Lung (tissue), 12 donors: ENCODE data around the gene FRMD4A. TPM values are rescaled to one million over a fixed set of nuclear protein-coding genes. Genes with fewer than 3 reads are reported as not detected.

Experiments used
- ATAC-seq: fragments of 200-7000 bp; cut with Tn5 transposase; one replicate; pipeline ENCODE4 v1.9.1; 2020; ENCODE audit warnings: moderate number of reproducible peaks; ENCODE audit not compliant: insufficient read depth, low FRiP score
- DNase-seq, 3 donors: peaks; one replicate each; pipeline ENCODE4 v3.0.0-alpha.2; 2013 to 2017
- H3K27ac ChIP-seq, 2 donors: one replicate each; pipeline ENCODE4 v1.5.1; 2013; ENCODE audit warnings: mild to moderate bottlenecking in 2 of 2, moderate library complexity in 2 of 2, control low read depth in 1 of 2, inconsistent platforms in 1 of 2, low read depth in 1 of 2, low read length in 1 of 2
- H3K27me3 ChIP-seq, 3 donors: one replicate each; pipeline ENCODE4 v1.5.1; 2013; ENCODE audit warnings: low read length in 2 of 3; ENCODE audit not compliant: control insufficient read depth in 3 of 3, insufficient read depth in 3 of 3
- H3K36me3 ChIP-seq, 4 donors: one replicate each; pipeline ENCODE4 v1.5.1; 2013; ENCODE audit warnings: low read length in 4 of 4, mild to moderate bottlenecking in 1 of 4, moderate library complexity in 1 of 4; ENCODE audit not compliant: control insufficient read depth in 4 of 4, insufficient read depth in 4 of 4
- H3K4me1 ChIP-seq, 5 donors: one replicate each; pipeline ENCODE4 v1.5.1; 2013; ENCODE audit warnings: low read length in 5 of 5, mild to moderate bottlenecking in 2 of 5, moderate library complexity in 1 of 5; ENCODE audit not compliant: control insufficient read depth in 5 of 5, insufficient read depth in 5 of 5
- H3K4me3 ChIP-seq: one replicate; pipeline ENCODE4 v1.5.1; 2013; ENCODE audit warnings: mild to moderate bottlenecking, control low read depth, moderate library complexity
- H3K9ac ChIP-seq, 2 donors: one replicate each; pipeline ENCODE4 v1.5.1; 2013; ENCODE audit warnings: low read length in 2 of 2, control low read depth in 1 of 2; ENCODE audit not compliant: insufficient read depth in 1 of 2
- H3K9me3 ChIP-seq, 4 donors: one replicate each; pipeline ENCODE4 v1.5.1; 2013; ENCODE audit warnings: low read length in 3 of 4, mild to moderate bottlenecking in 1 of 4, moderate library complexity in 1 of 4; ENCODE audit not compliant: control insufficient read depth in 4 of 4, insufficient read depth in 3 of 4
- WGBS, 2 donors: extraction: QIAGEN DNeasy Blood & Tissue Kit; methylation state at CpG; one replicate each; pipeline ENCODE4 v1.1.7; 2013; 5-methylcytosine and 5-hydroxymethylcytosine counted together
- polyA plus RNA-seq, 2 donors: library from polyadenylated mRNA; stranded (reverse); fragments of 200-250 nt; gene quantifications; one replicate each; pipeline ENCODE4 v1.2.1, GENCODE V29; 2013
- total RNA-seq, 2 donors: library from RNA; depleted of rRNA in 1 of 2; stranded (reverse); fragments of >200 nt in 1 of 2; gene quantifications; one replicate each; pipeline ENCODE4 v1.2.1, GENCODE V29; 2014 to 2021
- TF ChIP-seq, protein P1 (sequence below): IDR thresholded peaks from 2 replicates; pipeline ENCODE4 v1.5.1; 2012; ENCODE audit warnings: mild to moderate bottlenecking; ENCODE audit errors: control extremely low read depth, extremely low read depth
- donor health status: control.
- donor health status: control.
- donor health status: Bipolar disorder and iron deficiency.
- donor health status: healthy.
- donor health status: DM: yes; HTN: yes; CAD: no.

Gene FRMD4A
- total and polyA plus RNA-seq, 4 donors = 12.0 to 64.5 (median 29.3) TPM

DNA sequence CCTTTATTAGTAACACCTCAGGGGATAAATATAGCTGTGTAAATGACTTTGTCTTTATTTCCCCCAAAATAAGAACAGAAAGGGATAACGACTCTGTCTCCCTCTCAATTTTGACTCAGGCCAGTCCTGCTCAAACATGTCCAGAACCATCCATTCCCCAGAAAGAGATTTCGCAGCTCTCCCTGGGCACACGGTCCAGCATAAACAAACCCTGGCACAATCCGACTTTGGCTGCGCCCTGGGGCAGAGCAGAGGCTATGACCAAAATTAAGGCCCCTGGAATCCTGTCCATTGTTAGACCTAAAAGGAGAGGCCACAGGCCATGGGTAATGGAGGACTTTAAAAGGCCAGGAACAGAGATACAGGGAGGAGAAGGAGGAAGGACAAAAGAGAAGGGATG lies 644.8 kb downstream of the FRMD4A start:
- no peak overlapping the region for H3K4me3 ChIP-seq

DNA sequence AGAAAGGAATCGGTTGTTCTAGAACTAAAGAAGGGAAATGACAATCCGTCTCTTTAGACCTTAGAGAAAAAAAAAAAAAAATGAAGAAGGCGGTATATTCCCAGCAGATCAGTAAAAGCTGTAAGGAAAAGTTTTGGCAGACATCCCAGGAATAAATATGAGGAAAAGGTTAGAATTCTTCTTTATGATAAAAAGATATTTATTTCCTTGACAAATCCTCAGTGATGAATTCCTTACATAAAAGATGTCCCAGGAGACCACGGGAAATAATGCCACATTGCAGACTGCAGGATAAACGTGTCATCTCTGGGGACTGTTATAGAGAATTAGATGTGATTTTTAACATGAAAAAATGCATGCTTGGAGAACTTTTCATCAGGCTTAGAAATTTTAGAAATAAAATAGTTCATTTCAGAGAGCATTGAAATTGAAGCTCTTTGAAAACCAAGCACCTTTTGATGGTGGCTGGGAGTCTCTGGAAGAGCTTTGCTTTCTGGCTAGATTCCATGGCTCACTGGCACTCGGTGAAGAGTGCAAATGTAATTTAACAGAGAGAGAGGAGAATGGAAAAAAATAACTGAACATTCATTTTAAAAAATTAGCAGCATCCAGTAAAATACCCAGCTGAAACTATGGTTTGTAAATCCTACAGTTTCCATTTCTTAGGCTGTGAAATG lies 645.8 kb downstream of the FRMD4A start:
- Histone ChIP-seq H3K27ac (peak overlapping the region; percentile 32 to 91), H3K4me3 (no peak overlapping the region), H3K9me3 (no peaks in the 10 kb centered on the region), H3K27me3 (no peaks in the 10 kb centered on the region), H3K9ac (peak overlapping the region in 1 of 2 donors; percentile 50), H3K36me3 (peaks cover 4 to 5% (median 4%) of the 10 kb centered on the region in 4 donors), H3K4me1 (peaks cover 4 to 23% (median 21%) of the 10 kb centered on the region in 5 donors)
- no peak for ATAC-seq
- TF ChIP-seq, protein P1, sequence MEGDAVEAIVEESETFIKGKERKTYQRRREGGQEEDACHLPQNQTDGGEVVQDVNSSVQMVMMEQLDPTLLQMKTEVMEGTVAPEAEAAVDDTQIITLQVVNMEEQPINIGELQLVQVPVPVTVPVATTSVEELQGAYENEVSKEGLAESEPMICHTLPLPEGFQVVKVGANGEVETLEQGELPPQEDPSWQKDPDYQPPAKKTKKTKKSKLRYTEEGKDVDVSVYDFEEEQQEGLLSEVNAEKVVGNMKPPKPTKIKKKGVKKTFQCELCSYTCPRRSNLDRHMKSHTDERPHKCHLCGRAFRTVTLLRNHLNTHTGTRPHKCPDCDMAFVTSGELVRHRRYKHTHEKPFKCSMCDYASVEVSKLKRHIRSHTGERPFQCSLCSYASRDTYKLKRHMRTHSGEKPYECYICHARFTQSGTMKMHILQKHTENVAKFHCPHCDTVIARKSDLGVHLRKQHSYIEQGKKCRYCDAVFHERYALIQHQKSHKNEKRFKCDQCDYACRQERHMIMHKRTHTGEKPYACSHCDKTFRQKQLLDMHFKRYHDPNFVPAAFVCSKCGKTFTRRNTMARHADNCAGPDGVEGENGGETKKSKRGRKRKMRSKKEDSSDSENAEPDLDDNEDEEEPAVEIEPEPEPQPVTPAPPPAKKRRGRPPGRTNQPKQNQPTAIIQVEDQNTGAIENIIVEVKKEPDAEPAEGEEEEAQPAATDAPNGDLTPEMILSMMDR = no peak
- peak in 1 of 3 donors; percentile 54 for DNase-seq
- 47 to 63% methylated on average over 6 of the region's 6 CpGs for WGBS, 2 donors

More for the DNA sequence above, 644.8 kb downstream of the FRMD4A start:
- WGBS, 2 donors = 59 to 76% methylated on average over 5 of the region's 5 CpGs
- no peak for ATAC-seq
- DNase-seq = no peak
- H3K9me3 ChIP-seq = no peaks in the 10 kb centered on the region
- H3K36me3 ChIP-seq = peaks cover 4 to 8% (median 5%) of the 10 kb centered on the region in 4 donors
- H3K27me3 ChIP-seq = no peaks in the 10 kb centered on the region
- no peak overlapping the region for H3K9ac ChIP-seq
- TF ChIP-seq, protein P1 = no peak
- peaks cover 4 to 26% (median 21%) of the 10 kb centered on the region in 5 donors for H3K4me1 ChIP-seq
- peak overlapping the region; percentile 78 to 91 for H3K27ac ChIP-seq

DNA sequence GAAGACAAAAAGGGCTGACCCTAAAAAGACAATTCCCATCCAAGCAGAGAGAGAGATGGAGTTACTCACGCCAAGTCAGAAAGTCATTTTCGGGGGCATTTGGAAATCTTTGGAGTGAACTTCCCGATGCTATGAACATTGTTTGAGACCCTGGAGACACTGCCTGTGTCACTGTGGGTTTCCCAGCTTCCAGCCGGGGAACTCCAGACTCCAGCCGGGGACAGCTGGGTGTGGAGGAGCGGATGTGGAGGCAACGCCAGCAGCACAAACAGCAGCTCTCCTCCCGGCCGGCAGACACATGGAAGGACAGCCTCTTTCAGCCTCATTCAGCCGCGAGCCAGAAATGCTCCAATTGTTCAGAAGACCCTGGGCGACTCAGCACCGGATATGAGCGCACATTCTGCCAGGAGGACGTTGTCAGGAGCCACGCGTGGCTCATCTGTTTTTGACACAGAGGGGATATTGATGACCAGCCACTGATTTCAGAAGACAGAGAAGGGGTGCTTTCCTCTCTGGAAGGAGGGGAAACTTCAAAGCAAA lies 646.4 kb downstream of the FRMD4A start:
- Histone ChIP-seq H3K9ac (peak overlapping the region in 1 of 2 donors; percentile 68), H3K36me3 (peaks cover 4 to 6% (median 5%) of the 10 kb centered on the region in 4 donors), H3K27me3 (no peaks in the 10 kb centered on the region), H3K27ac (peak overlapping the region; percentile 14 to 52), H3K4me1 (peaks cover 4 to 23% (median 21%) of the 10 kb centered on the region in 5 donors), H3K9me3 (no peaks in the 10 kb centered on the region), H3K4me3 (no peak overlapping the region)
- DNase-seq (peak; percentile 94 to 96 (median 96)), ATAC-seq (peak; percentile 19)
- TF ChIP-seq, protein P1 = no peak
- 53 to 65% methylated on average over 17 of the region's 17 CpGs for WGBS, 2 donors
